Right lobe of liver (tissue), 6 donors: ENCODE data around the gene SOX18. TPM values are rescaled to one million over a fixed set of nuclear protein-coding genes. Genes with fewer than 3 reads are reported as not detected.

Experiments used
- ATAC-seq, 4 donors: fragments of 200-7000 bp; cut with Tn5 transposase; one replicate each; pipeline ENCODE4 v1.9.1; 2020; ENCODE audit warnings: mild to moderate bottlenecking in 4 of 4, moderate library complexity in 4 of 4
- DNase-seq, 3 donors: peaks; one replicate each; pipeline ENCODE4 v3.0.0-alpha.2; 2020
- H3K27ac ChIP-seq, 3 donors: fragments of 200-600 bp; one replicate each; pipeline ENCODE4 v1.8.0; 2022
- H3K27me3 ChIP-seq, 2 donors: fragments of 200-600 bp; one replicate each; pipeline ENCODE4 v1.8.0; 2022
- H3K36me3 ChIP-seq, 4 donors: fragments of 200-600 bp; sonication (generic) in 1 of 4; one replicate each; pipeline versions ENCODE4 v1.5.1 to v1.8.0; 2017 to 2022; ENCODE audit warnings: control low read depth in 1 of 4
- H3K4me1 ChIP-seq, 4 donors: fragments of 200-600 bp; sonication (generic) in 1 of 4; one replicate each; pipeline versions ENCODE4 v1.5.1 to v1.8.0; 2017 to 2022; ENCODE audit warnings: control low read depth in 1 of 4
- H3K4me3 ChIP-seq, 3 donors: fragments of 200-600 bp; one replicate each; pipeline ENCODE4 v1.8.0; 2022
- H3K9me3 ChIP-seq, 4 donors: fragments of 200-600 bp; sonication (generic) in 1 of 4; one replicate each; pipeline versions ENCODE4 v1.5.1 to v1.8.0; 2017 to 2022; ENCODE audit warnings: control low read depth in 1 of 4
- CTCF ChIP-seq, 4 donors: fragments of 200-600 bp in 3 of 4; fragments of 450-650 bp in 1 of 4; IDR thresholded peaks; one replicate each; pipeline versions ENCODE4 v1.5.1 to v1.8.0; 2016 to 2022; ENCODE audit warnings: antibody characterized with exemption in 4 of 4, mild to moderate bottlenecking in 2 of 4
- POLR2A ChIP-seq: fragments of 450-650 bp; IDR thresholded peaks from one replicate; pipeline ENCODE4 v1.6.1; 2017; ENCODE audit warnings: antibody characterized with exemption, mild to moderate bottlenecking
- whole genome bisulfite sequencing: methylation state at CpG from one replicate; pipeline ENCODE4 v1.1.6; 2018; ENCODE audit warnings: low coverage, low lambda C conversion rate; ENCODE audit not compliant: insufficient coverage; ENCODE audit errors: missing lambda C conversion rate; 5-methylcytosine and 5-hydroxymethylcytosine counted together
- intact Hi-C, 2 donors: fragments of 100-400 bp; cut with DNase I; formaldehyde crosslinking; loops; one replicate each; pipeline versions ENCODE4 v1.11.2 to v1.14.1; 2022
- total RNA-seq, 6 experiments: library from RNA; depleted of rRNA in 2 of 6; stranded (reverse); fragments of >200 nt in 2 of 6; fragmentation: NEBNext Ultra II Directional in 3 of 6; extraction: Animal tissue kit (Norgen Biotek cat#: 25700) in 3 of 6; gene quantifications; one replicate each; pipeline versions ENCODE4 v1.1.0 to v1.2.4, GENCODE V29; 2016 to 2023
- donor health status: DM: no; HTN: yes; CAD: no.
- donor health status: DM: no; HTN: no; CAD: no.
- donor health status: DM: no; HTN: no; CAD: no.
- donor health status: DM: no; HTN: yes; CAD: no.
- donor health status: DM: no; HTN: yes; CAD: no.

Gene SOX18
- total RNA-seq, 6 experiments from 2014 or later = 4.1 to 7.8 (median 5.6) TPM

GRCh38 chr20:64095455-64095854, 46.0 kb upstream of the SOX18 start:
- intact Hi-C loops = no loop called here
- no peaks in the 10 kb centered on the region for H3K4me1 ChIP-seq
- H3K27me3 ChIP-seq = no peaks in the 10 kb centered on the region
- H3K4me3 ChIP-seq = no peak overlapping the region
- WGBS = 56% methylated on average over 3 of the region's 4 CpGs
- no peak for TF ChIP-seq POLR2A
- no peak for TF ChIP-seq CTCF (IDR thresholded peaks at IDR 0.05)
- DNase-seq (no peak), ATAC-seq (no peak)
- H3K9me3 ChIP-seq = no peaks in the 10 kb centered on the region
- no peaks in the 10 kb centered on the region for H3K36me3 ChIP-seq
- no peak overlapping the region for H3K27ac ChIP-seq

- DNase-seq (no peak), ATAC-seq (peak in 2 of 4 donors; percentile 14 to 18)
- H3K27ac ChIP-seq = no peak overlapping the region
- no peaks in the 10 kb centered on the region for H3K27me3 ChIP-seq
- no peaks in the 10 kb centered on the region for H3K4me1 ChIP-seq
- intact Hi-C loops = no loop called here
- H3K9me3 ChIP-seq = no peaks in the 10 kb centered on the region
- H3K36me3 ChIP-seq = no peaks in the 10 kb centered on the region
- TF ChIP-seq POLR2A = no peak
- no peak for TF ChIP-seq CTCF (IDR thresholded peaks at IDR 0.05)
- no peak overlapping the region for H3K4me3 ChIP-seq
- 25% methylated on average over 7 of the region's 9 CpGs for WGBS
Measured at GRCh38 chr20:64093013-64093503, 43.6 kb upstream of the SOX18 start.

GRCh38 chr20:64092258-64093012, 43.0 kb upstream of the SOX18 start:
- Histone ChIP-seq H3K27me3 (no peaks in the 10 kb centered on the region), H3K9me3 (no peaks in the 10 kb centered on the region), H3K27ac (no peak overlapping the region), H3K36me3 (no peaks in the 10 kb centered on the region), H3K4me3 (no peak overlapping the region), H3K4me1 (no peaks in the 10 kb centered on the region)
- intact Hi-C loops = no loop called here
- 21% methylated on average over 12 of the region's 27 CpGs for WGBS
- no peak for DNase-seq
- no peak for TF ChIP-seq CTCF (IDR thresholded peaks at IDR 0.05)
- peak in 3 of 4 donors; percentile 4 to 23 (median 18) for ATAC-seq

DNA sequence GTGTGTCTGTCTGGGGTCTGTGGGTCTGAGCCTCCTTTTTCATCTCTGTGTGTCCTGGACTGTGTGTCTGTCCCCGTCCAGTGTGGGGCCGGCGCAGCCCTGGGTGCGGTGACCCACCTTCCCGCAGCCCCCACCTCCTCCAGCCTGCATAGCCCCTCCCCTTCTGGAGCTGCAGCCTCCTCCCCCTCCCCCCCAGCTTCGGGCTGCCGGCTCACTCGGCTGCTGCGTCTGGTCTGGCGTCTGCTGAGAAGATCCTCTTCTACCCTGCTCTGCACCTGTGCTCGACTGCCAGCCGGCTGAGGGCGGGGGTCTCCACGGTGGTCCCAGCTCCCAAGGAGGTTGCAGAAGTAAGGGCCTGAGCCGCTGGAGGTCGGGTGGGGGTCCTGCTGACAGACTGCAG, 42.3 kb upstream of the SOX18 start:
- H3K4me3 ChIP-seq = no peak overlapping the region
- H3K27me3 ChIP-seq = no peaks in the 10 kb centered on the region
- DNase-seq = no peak
- no peaks in the 10 kb centered on the region for H3K9me3 ChIP-seq
- H3K4me1 ChIP-seq = no peaks in the 10 kb centered on the region
- 4% methylated on average over 5 of the region's 16 CpGs for WGBS
- peak in 1 of 4 donors; percentile 21 for ATAC-seq
- no peaks in the 10 kb centered on the region for H3K36me3 ChIP-seq
- intact Hi-C loops = no loop called here
- no peak for TF ChIP-seq POLR2A
- no peak for TF ChIP-seq CTCF (IDR thresholded peaks at IDR 0.05)
- no peak overlapping the region for H3K27ac ChIP-seq
